Fibroblast of lung (primary cell): ENCODE data around the gene CFAP58.

Source experiments
- EZH2 ChIP-seq: IDR thresholded peaks from 2 replicates; pipeline ENCODE4 v1.5.1; 2012; ENCODE audit warnings: low read length, control low read depth, mild to moderate bottlenecking; ENCODE audit errors: missing control alignments
- TF ChIP-seq, protein P1 (sequence below), 2 donors: IDR thresholded peaks in 1 of 2; conservative IDR thresholded peaks in 1 of 2; 1 replicate in 1 of 2; 2 replicates in 1 of 2; pipeline ENCODE4 v1.5.1; 2011 to 2012; ENCODE audit warnings: low read length in 2 of 2, control low read depth in 1 of 2, inconsistent platforms in 1 of 2, low read depth in 1 of 2, mild to moderate bottlenecking in 1 of 2

DNA sequence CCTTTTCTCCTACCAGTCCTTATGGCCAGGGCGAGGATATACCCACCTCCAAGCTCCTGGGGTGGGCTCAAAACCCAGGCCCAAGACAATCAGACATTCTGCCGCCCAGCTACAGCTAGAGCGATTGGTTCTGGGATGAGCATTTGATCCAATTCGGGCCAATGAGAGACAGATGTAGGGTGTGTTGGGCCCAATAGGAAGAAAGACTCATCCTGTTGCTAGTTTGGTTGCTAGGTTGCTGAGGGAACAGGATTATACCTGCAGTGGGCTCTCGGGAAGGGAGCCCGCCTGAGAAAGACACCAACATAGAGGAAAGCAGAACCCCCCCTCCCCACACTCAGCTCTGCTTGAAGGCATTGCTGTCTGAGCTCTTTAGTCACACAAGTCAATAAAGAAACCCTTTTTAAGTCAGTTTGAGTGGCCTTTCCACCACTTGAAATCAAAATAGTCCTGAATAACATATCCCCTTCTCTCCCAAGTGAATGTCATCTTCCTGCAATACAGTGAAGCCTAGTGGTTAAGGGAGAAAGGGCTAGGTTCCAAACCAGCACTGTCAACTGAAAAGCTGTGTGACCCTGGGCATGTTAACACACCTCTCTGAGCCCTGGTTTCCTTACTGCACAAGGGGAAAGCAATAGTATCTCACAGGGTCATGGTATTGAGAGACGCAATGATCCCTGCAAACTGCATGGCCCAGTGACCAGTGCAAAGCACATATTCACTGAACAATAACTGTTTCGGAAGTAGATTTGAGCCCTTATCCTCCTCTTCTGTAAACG is 37.1 kb upstream of the CFAP58 start:
- TF ChIP-seq, protein P1, sequence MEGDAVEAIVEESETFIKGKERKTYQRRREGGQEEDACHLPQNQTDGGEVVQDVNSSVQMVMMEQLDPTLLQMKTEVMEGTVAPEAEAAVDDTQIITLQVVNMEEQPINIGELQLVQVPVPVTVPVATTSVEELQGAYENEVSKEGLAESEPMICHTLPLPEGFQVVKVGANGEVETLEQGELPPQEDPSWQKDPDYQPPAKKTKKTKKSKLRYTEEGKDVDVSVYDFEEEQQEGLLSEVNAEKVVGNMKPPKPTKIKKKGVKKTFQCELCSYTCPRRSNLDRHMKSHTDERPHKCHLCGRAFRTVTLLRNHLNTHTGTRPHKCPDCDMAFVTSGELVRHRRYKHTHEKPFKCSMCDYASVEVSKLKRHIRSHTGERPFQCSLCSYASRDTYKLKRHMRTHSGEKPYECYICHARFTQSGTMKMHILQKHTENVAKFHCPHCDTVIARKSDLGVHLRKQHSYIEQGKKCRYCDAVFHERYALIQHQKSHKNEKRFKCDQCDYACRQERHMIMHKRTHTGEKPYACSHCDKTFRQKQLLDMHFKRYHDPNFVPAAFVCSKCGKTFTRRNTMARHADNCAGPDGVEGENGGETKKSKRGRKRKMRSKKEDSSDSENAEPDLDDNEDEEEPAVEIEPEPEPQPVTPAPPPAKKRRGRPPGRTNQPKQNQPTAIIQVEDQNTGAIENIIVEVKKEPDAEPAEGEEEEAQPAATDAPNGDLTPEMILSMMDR (conservative IDR thresholded peaks at IDR 0.05 in 1 of 2, IDR thresholded peaks at IDR 0.05 in 1 of 2; ENCODE audit: low read depth in 1 of 2, low read length in 2 of 2): no peak
- no peak for TF ChIP-seq EZH2
